Posterior cingulate gyrus (tissue), 11 donors: ENCODE results near the gene TSPAN16.
"Not testable (repeated sequence)": the region's sequence is repeated elsewhere in the genome, so short reads cannot be mapped to it uniquely, and the experiment has no call there.

Experiments
- DNase-seq, 10 donors: peaks; one replicate each; pipeline versions ENCODE4 v3.0.0 to v3.0.0-alpha.2; 2020 to 2021; ENCODE audit warnings: mixed read lengths in 3 of 10
- intact Hi-C: fragments of 100-400 bp; cut with DNase I; formaldehyde crosslinking; loops from one replicate; pipeline ENCODE4 v1.15.1; 2023

The TSPAN16 gene

GRCh38 chr19:11299946-11300810 lies 4.2 kb downstream of the TSPAN16 start:
- intact Hi-C loops: no loop called here
- DNase-seq: peak in 1 of 10 donors; percentile 44

GRCh38 chr19:11300811-11301120 lies 4.8 kb downstream of the TSPAN16 start:
- DNase-seq: peak in 5 of 10 donors; percentile 25 to 80 (median 75)
- intact Hi-C loops: no loop called here

GRCh38 chr19:11304936-11305335 lies 9.0 kb downstream of the TSPAN16 start:
- intact Hi-C loops: no loop called here
- DNase-seq: no peak

- intact Hi-C loops: no loop called here
- peak in 1 of 10 donors; percentile 31 for DNase-seq
These were observed 10.4 kb downstream of the TSPAN16 start for GRCh38 chr19:11306337-11306736.

- intact Hi-C loops: not testable (repeated sequence)
- peak in 1 of 10 donors; percentile 34 for DNase-seq
These were observed 24.5 kb downstream of the TSPAN16 start for GRCh38 chr19:11320278-11320995.

GRCh38 chr19:11321191-11322126 lies 25.5 kb downstream of the TSPAN16 start:
- intact Hi-C loops: no loop called here
- DNase-seq: peak in 1 of 10 donors; percentile 72

GRCh38 chr19:11322269-11323024 lies 26.5 kb downstream of the TSPAN16 start:
- intact Hi-C loops: no loop called here
- peak in 1 of 10 donors; percentile 6 for DNase-seq

GRCh38 chr19:11323601-11324078 lies 27.7 kb downstream of the TSPAN16 start:
- intact Hi-C loops: no loop called here
- peak in 1 of 10 donors; percentile 0 for DNase-seq

GRCh38 chr19:11324079-11324661 lies 28.2 kb downstream of the TSPAN16 start:
- peak in 8 of 10 donors; percentile 41 to 91 (median 52) for DNase-seq
- intact Hi-C loops: no loop called here

GRCh38 chr19:11324748-11325389 lies 28.9 kb downstream of the TSPAN16 start:
- intact Hi-C loops: no loop called here
- peak in 1 of 10 donors; percentile 46 for DNase-seq

GRCh38 chr19:11325544-11325943 lies 29.6 kb downstream of the TSPAN16 start:
- intact Hi-C loops: no loop called here
- DNase-seq: peak in 1 of 10 donors; percentile 16

- intact Hi-C loops: no loop called here
- DNase-seq: peak in 1 of 10 donors; percentile 36
These were observed 34.2 kb downstream of the TSPAN16 start for GRCh38 chr19:11330127-11330526.

- no peak for DNase-seq
- intact Hi-C loops: no loop called here
These were observed 35.5 kb downstream of the TSPAN16 start for GRCh38 chr19:11331502-11331901.

- peak in 1 of 10 donors; percentile 12 for DNase-seq
- intact Hi-C loops: no loop called here
These were observed 36.9 kb downstream of the TSPAN16 start for GRCh38 chr19:11332822-11333221.

- intact Hi-C loops: not testable (repeated sequence)
- DNase-seq: peak in 1 of 10 donors; percentile 35
These were observed 37.9 kb downstream of the TSPAN16 start for GRCh38 chr19:11333838-11334237.

GRCh38 chr19:11335449-11336146 lies 39.6 kb downstream of the TSPAN16 start:
- peak in 1 of 10 donors; percentile 59 for DNase-seq
- intact Hi-C loops: no loop called here

- peak in 1 of 10 donors; percentile 38 for DNase-seq
- intact Hi-C loops: no loop called here
These were observed 41.1 kb downstream of the TSPAN16 start for GRCh38 chr19:11337080-11337479.

- peak in 1 of 10 donors; percentile 55 for DNase-seq
- intact Hi-C loops: no loop called here
These were observed 42.2 kb downstream of the TSPAN16 start for GRCh38 chr19:11338121-11338520.
